H1 (cell line): ENCODE data around the gene C14orf119. TPM values are rescaled to one million over a fixed set of nuclear protein-coding genes. Genes with fewer than 3 reads are reported as not detected.

Source experiments
- CTCF ChIA-PET: fragments of 300-600 bp; sonication (Branson Sonifier 250); formaldehyde crosslinking; loops from one replicate; lab custom pipeline; 2021; ENCODE audit not compliant: partially characterized antibody; lab: Charles Lee
- POLR2A ChIA-PET: fragments of 300-600 bp; sonication (Branson Sonifier 250); formaldehyde crosslinking; loops from one replicate; lab custom pipeline; 2021; ENCODE audit warnings: inconsistent platforms; ENCODE audit not compliant: partially characterized antibody; lab: Charles Lee
- DNase-seq, 2 experiments: peaks; one replicate each; pipeline versions ENCODE4 v3.0.0 to v3.0.0-alpha.2; 2010 to 2022; ENCODE audit warnings: low spot score in 2 of 2, low read depth in 1 of 2, mixed read lengths in 1 of 2
- FAIRE-seq: peaks from 2 replicates; lab custom pipeline; 2011; peaks lifted over from hg19 to GRCh38; lab: Jason Lieb, UNC
- H2AFZ ChIP-seq: 2 replicates; pipeline ENCODE4 v1.8.1; 2012; ENCODE audit warnings: low read length, inconsistent platforms
- H2AK5ac ChIP-seq: 2 replicates; pipeline ENCODE4 v1.6.1; 2013; ENCODE audit warnings: low read depth, low read length
- H2BK120ac ChIP-seq: replicated peaks from 2 replicates; pipeline ENCODE3; 2013; ENCODE audit warnings: low read depth, low read length, inconsistent platforms
- H2BK12ac ChIP-seq: 2 replicates; pipeline ENCODE4 v1.6.1; 2013; ENCODE audit warnings: low read depth, low read length
- H2BK15ac ChIP-seq: 2 replicates; pipeline ENCODE4 v1.6.1; 2013; ENCODE audit warnings: low read length
- H2BK20ac ChIP-seq: 2 replicates; pipeline ENCODE4 v1.6.1; 2013; ENCODE audit warnings: low read length
- H2BK5ac ChIP-seq: 2 replicates; pipeline ENCODE4 v1.6.1; 2013; ENCODE audit warnings: low read depth, low read length
- H3K14ac ChIP-seq: 2 replicates; pipeline ENCODE4 v1.6.1; 2013; ENCODE audit warnings: inconsistent platforms; ENCODE audit not compliant: insufficient read length
- H3K18ac ChIP-seq: 2 replicates; pipeline ENCODE4 v1.6.1; 2013; ENCODE audit warnings: low read length; ENCODE audit errors: extremely low read depth
- H3K23ac ChIP-seq: 2 replicates; pipeline ENCODE4 v1.6.1; 2013; ENCODE audit warnings: inconsistent platforms; ENCODE audit not compliant: insufficient read length
- H3K23me2 ChIP-seq: 2 replicates; pipeline ENCODE4 v1.6.1; 2013; ENCODE audit warnings: low read depth, low read length
- H3K27ac ChIP-seq: 2 replicates; pipeline ENCODE4 v1.6.1; 2011; ENCODE audit warnings: low read depth, low read length, inconsistent platforms
- H3K27me3 ChIP-seq, 4 experiments: replicated peaks in 1 of 4; 1 replicate in 1 of 4; 2 replicates in 3 of 4; pipeline versions ENCODE4 v1.6.1 to v1.8.1; 2011 to 2013; ENCODE audit warnings: low read length in 3 of 4, mild to moderate bottlenecking in 3 of 4, inconsistent platforms in 2 of 4, mixed read lengths in 2 of 4, moderate library complexity in 1 of 4; ENCODE audit not compliant: control insufficient read depth in 3 of 4, insufficient read depth in 3 of 4; ENCODE audit errors: extremely low read depth in 1 of 4
- H3K36me3 ChIP-seq, 4 experiments: 2 replicates each; pipeline versions ENCODE4 v1.6.1 to v1.8.1; 2011 to 2013; ENCODE audit warnings: mild to moderate bottlenecking in 4 of 4, low read length in 3 of 4, moderate library complexity in 2 of 4, control low read depth in 1 of 4, inconsistent platforms in 1 of 4; ENCODE audit not compliant: insufficient read depth in 4 of 4, control insufficient read depth in 2 of 4
- H3K4ac ChIP-seq: replicated peaks from 2 replicates; pipeline ENCODE3; 2013; ENCODE audit warnings: low read length, low read depth, mixed read lengths, inconsistent platforms; ENCODE audit not compliant: insufficient read length
- H3K4me1 ChIP-seq, 4 experiments: replicated peaks in 1 of 4; 1 replicate in 1 of 4; 2 replicates in 3 of 4; pipeline versions ENCODE4 v1.6.1 to v1.8.1; 2011 to 2013; ENCODE audit warnings: low read length in 3 of 4, inconsistent platforms in 2 of 4, mixed read lengths in 1 of 4; ENCODE audit not compliant: insufficient read depth in 4 of 4, control insufficient read depth in 3 of 4
- H3K4me2 ChIP-seq, 2 experiments: 2 replicates each; pipeline versions ENCODE4 v1.6.1 to v1.8.1; 2011 to 2013; ENCODE audit warnings: low read depth in 2 of 2, low read length in 2 of 2, control low read depth in 1 of 2, inconsistent platforms in 1 of 2, mild to moderate bottlenecking in 1 of 2; ENCODE audit not compliant: insufficient read depth in 1 of 2
- H3K4me3 ChIP-seq, 4 experiments: fragments of 200-600, 300-600 bp in 1 of 4; sonication (generic), shearing (Covaris generic), sonication (Bioruptor Twin) in 1 of 4; 2 replicates each; pipeline versions ENCODE4 v1.5.1 to v1.8.1; 2011 to 2016; ENCODE audit warnings: low read length in 4 of 4, low read depth in 3 of 4, control low read depth in 2 of 4, inconsistent platforms in 2 of 4, mild to moderate bottlenecking in 2 of 4, mixed read lengths in 1 of 4, moderate library complexity in 1 of 4; ENCODE audit not compliant: insufficient read depth in 2 of 4; ENCODE audit errors: extremely low read depth in 1 of 4
- H3K56ac ChIP-seq: replicated peaks from 2 replicates; pipeline ENCODE3; 2013; ENCODE audit warnings: low read depth, mild to moderate bottlenecking, mixed read lengths, low read length, inconsistent platforms; ENCODE audit not compliant: insufficient read length
- H3K79me1 ChIP-seq: 2 replicates; pipeline ENCODE4 v1.6.1; 2013; ENCODE audit warnings: low read depth, low read length, control low read depth
- H3K79me2 ChIP-seq, 2 experiments: 2 replicates each; pipeline versions ENCODE4 v1.6.1 to v1.8.1; 2012 to 2013; ENCODE audit warnings: low read length in 2 of 2, mild to moderate bottlenecking in 2 of 2, inconsistent platforms in 1 of 2; ENCODE audit not compliant: insufficient read depth in 2 of 2, control insufficient read depth in 1 of 2
- H3K9ac ChIP-seq, 4 experiments: replicated peaks in 1 of 4; 1 replicate in 1 of 4; 2 replicates in 3 of 4; pipeline versions ENCODE4 v1.6.1 to v1.8.1; 2011 to 2013; ENCODE audit warnings: low read depth in 3 of 4, low read length in 3 of 4, control low read depth in 2 of 4, mild to moderate bottlenecking in 2 of 4, moderate library complexity in 2 of 4, inconsistent platforms in 1 of 4; ENCODE audit errors: extremely low read depth in 1 of 4
- H3K9me3 ChIP-seq, 2 experiments: 2 replicates each; pipeline versions ENCODE4 v1.6.1 to v1.8.1; 2012 to 2013; ENCODE audit warnings: mild to moderate bottlenecking in 2 of 2, moderate library complexity in 2 of 2, control low read depth in 1 of 2, inconsistent platforms in 1 of 2, low read depth in 1 of 2, low read length in 1 of 2, mixed read lengths in 1 of 2; ENCODE audit not compliant: insufficient read depth in 2 of 2
- H4K20me1 ChIP-seq, 2 experiments: replicated peaks in 1 of 2; 2 replicates each; pipeline versions ENCODE3 to v1.8.1; 2011 to 2013; ENCODE audit warnings: inconsistent platforms in 2 of 2, low read length in 2 of 2, mild to moderate bottlenecking in 1 of 2; ENCODE audit not compliant: insufficient read depth in 2 of 2, control insufficient read depth in 1 of 2
- H4K5ac ChIP-seq: 2 replicates; pipeline ENCODE4 v1.6.1; 2013; ENCODE audit warnings: low read length, low read depth, mixed read lengths, inconsistent platforms; ENCODE audit not compliant: insufficient read length
- H4K8ac ChIP-seq: 2 replicates; pipeline ENCODE4 v1.8.0; 2013; ENCODE audit warnings: mild to moderate bottlenecking, moderate library complexity, low read length, inconsistent platforms; ENCODE audit not compliant: insufficient read depth; ENCODE audit errors: extremely low read depth
- H4K91ac ChIP-seq: replicated peaks from 2 replicates; pipeline ENCODE3; 2013; ENCODE audit warnings: low read length, mixed read lengths, inconsistent platforms; ENCODE audit not compliant: insufficient read length
- GTF2F1 ChIP-seq: IDR thresholded peaks from 2 replicates; pipeline ENCODE4 v1.6.1; 2012; ENCODE audit warnings: low read depth, low read length, improper control_type of control experiment, borderline replicate concordance
- WGBS, 2 experiments: shearing (Covaris generic) in 1 of 2; methylation state at CpG; one replicate each; pipeline versions ENCODE4 v1.1.6 to v1.1.7; 2013 to 2015; ENCODE audit warnings: low lambda C conversion rate in 2 of 2, mixed read lengths in 2 of 2, inconsistent platforms in 1 of 2, low coverage in 1 of 2, missing lambda C conversion rate in 1 of 2; ENCODE audit not compliant: insufficient replicate concordance in 2 of 2, insufficient coverage in 1 of 2, insufficient read length in 1 of 2; ENCODE audit errors: extremely low coverage in 1 of 2, missing lambda C conversion rate in 1 of 2; 5-methylcytosine and 5-hydroxymethylcytosine counted together
- polyA plus RNA-seq, 7 experiments: library from polyadenylated mRNA; depleted of rRNA in 3 of 7; stranded (reverse) in 5 of 7; unstranded in 2 of 7; fragments of >200 nt in 5 of 7; fragments of 200-250 nt in 2 of 7; gene quantifications; 1 replicate in 5 of 7; 2 replicates in 1 of 7; 4 replicates in 1 of 7; pipeline versions ENCODE4 v1.2.1 to v1.2.3, GENCODE V29; 2011 to 2013; ENCODE audit warnings: missing spikeins in 2 of 7, mixed read lengths in 2 of 7
- total RNA-seq: library from RNA; stranded (reverse); fragmentation: NEBNext Ultra II Directional; extraction: Animal tissue kit (Norgen Biotek cat#: 25700); gene quantifications from 2 replicates; pipeline ENCODE4 v1.2.1, GENCODE V29; 2021

The C14orf119 gene
- total and polyA plus RNA-seq, 2 of the 8 experiments (the other 6 are each of a cell fraction or from before 2014, with no cell fraction given) = 78.1 to 94.0 TPM

DNA sequence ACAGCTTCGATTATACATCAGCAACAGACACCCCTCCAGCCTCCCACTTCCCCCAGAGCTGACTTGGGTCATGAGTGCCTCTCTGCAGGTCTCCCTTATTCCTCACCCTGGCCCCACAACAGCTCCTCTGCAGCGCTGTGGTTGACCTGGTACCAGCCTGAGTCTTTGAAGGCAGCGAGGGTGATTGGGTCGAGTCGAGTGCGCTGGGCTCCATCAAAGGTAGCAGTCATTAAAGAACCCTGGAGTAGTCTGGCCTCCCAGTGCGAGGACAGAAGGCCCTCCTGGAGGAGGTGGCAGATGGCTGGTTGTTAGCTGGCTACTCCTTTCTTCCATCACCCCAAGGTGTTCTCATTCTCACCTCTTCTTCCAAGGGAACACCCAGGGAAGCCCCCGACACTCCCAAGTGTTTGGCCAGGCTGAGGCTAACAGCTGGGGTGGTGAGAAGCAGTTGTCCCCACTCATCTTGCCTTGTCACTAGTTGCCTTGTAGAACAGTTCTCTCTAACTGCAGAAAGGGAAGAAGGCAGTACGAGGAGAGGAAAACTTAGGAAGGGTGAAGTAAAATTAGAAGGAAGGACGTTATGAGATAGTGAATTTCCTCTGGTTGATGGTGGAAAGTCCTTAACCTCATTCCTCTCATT, 6.8 kb downstream of the C14orf119 start:
- Histone ChIP-seq H2AFZ (no peak overlapping the region), H3K56ac (no peak overlapping the region), H2BK15ac (no peak overlapping the region), H2BK5ac (no peak overlapping the region), H4K5ac (no peak overlapping the region), H2BK20ac (no peak overlapping the region), H2AK5ac (no peak overlapping the region), H3K9me3 (no peaks in the 10 kb centered on the region), H3K18ac (no peak overlapping the region), H3K23ac (no peak overlapping the region), H3K27ac (no peak overlapping the region), H3K23me2 (no peaks in the 10 kb centered on the region), H3K27me3 (no peaks in the 10 kb centered on the region; a peak in 2 of 7 replicates), H4K8ac (no peak overlapping the region), H3K4me2 (no peak overlapping the region), H4K20me1 (peaks cover 0 to 5% of the 10 kb centered on the region in 2 experiments), H3K4me3 (no peak overlapping the region), H3K79me2 (peaks cover 3 to 16% of the 10 kb centered on the region in 2 experiments; a peak in 2 of 4 replicates), H2BK120ac (no peak overlapping the region), H3K36me3 (peaks cover 8 to 17% (median 10%) of the 10 kb centered on the region in 4 experiments; a peak in 7 of 8 replicates), H3K79me1 (peaks cover 8% of the 10 kb centered on the region), H3K4ac (no peak overlapping the region), H3K14ac (no peak overlapping the region), H4K91ac (no peak overlapping the region), H3K9ac (no peak overlapping the region), H2BK12ac (no peak overlapping the region), H3K4me1 (peaks cover 6 to 15% (median 9%) of the 10 kb centered on the region in 4 experiments; a peak in 4 of 7 replicates)
- no peak for DNase-seq
- ChIA-PET CTCF (interaction anchor here (0.7 to 4.4 kb wide), 6 partner anchors 11 to 275 kb away, joined by 3 to 33 read pairs (median 5); partner anchors contain the start of gene CMTM5), POLR2A (interaction anchor here (0.6 to 1.6 kb wide), 8 partner anchors 8 to 46 kb away, joined by 3 to 5 read pairs (median 3); partner anchors contain the start of gene ACIN1)
- FAIRE-seq = no peak
- 86 to 100% methylated on average over 1 to 10 of the region's 10 CpGs for WGBS, 2 experiments
- no peak for TF ChIP-seq GTF2F1
